ENCODE results near the gene ADRM1.
A peak's percentile ranks its signal among the peaks of the same experiment; 100 is the strongest.

The ADRM1 gene

GRCh38 chr20:62299666-62300236 is 3.0 kb upstream of the ADRM1 start:
- no peak for DNase-seq

- DNase-seq: no peak
Observed at GRCh38 chr20:62300319-62300718, 2.5 kb upstream of the ADRM1 start.

- DNase-seq: no peak
Observed at GRCh38 chr20:62301111-62301668, 1.6 kb upstream of the ADRM1 start.

GRCh38 chr20:62301773-62302340 is 940 bp upstream of the ADRM1 start:
- peak; percentile 89 to 90 for DNase-seq

GRCh38 chr20:62303062-62303339 is 204 bp downstream of the ADRM1 start:
- DNase-seq: no peak

GRCh38 chr20:62303340-62304226 is 786 bp downstream of the ADRM1 start:
- DNase-seq: no peak

- DNase-seq: no peak
Observed at GRCh38 chr20:62304331-62305148, 1.7 kb downstream of the ADRM1 start.

GRCh38 chr20:62305149-62305764 is 2.5 kb downstream of the ADRM1 start:
- no peak for DNase-seq

- DNase-seq: no peak
Observed at GRCh38 chr20:62305765-62306413, 3.1 kb downstream of the ADRM1 start.

GRCh38 chr20:62306414-62307187 is 3.8 kb downstream of the ADRM1 start:
- no peak for DNase-seq

GRCh38 chr20:62307226-62308101 is 4.7 kb downstream of the ADRM1 start:
- no peak for DNase-seq

GRCh38 chr20:62308102-62308822 is 5.5 kb downstream of the ADRM1 start:
- DNase-seq: no peak

- DNase-seq: no peak
Observed at GRCh38 chr20:62309198-62309944, 6.6 kb downstream of the ADRM1 start.

- DNase-seq: no peak
Observed at GRCh38 chr20:62309947-62310756, 7.4 kb downstream of the ADRM1 start.

- DNase-seq: no peak
Observed at GRCh38 chr20:62310757-62311121, 7.9 kb downstream of the ADRM1 start.

GRCh38 chr20:62311150-62311549 is 8.4 kb downstream of the ADRM1 start:
- DNase-seq: no peak

- no peak for DNase-seq
Observed at GRCh38 chr20:62311832-62312661, 9.2 kb downstream of the ADRM1 start.
